ENCODE measurements around the gene PYDC1.

DNA sequence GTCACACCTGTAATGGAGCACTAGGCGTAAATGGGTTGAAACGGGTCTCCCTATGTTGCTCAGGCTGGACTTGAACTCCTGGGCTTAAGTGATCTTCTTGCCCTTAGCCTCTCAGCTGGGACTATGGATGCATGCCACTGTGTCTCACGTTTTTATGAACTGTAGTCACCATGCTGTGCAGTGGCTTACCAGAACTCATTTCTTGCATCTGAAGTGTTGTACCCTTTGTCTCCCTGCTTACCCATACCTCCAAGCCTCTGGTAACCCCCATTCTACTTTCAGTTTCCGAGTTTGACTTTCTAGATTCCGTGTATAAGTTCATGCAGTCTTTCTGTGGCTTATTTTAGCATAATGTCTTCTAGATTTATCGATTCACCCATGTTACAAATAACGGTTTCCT, 22.0 kb downstream of the PYDC1 start:
- TF ChIP-seq, protein P1, sequence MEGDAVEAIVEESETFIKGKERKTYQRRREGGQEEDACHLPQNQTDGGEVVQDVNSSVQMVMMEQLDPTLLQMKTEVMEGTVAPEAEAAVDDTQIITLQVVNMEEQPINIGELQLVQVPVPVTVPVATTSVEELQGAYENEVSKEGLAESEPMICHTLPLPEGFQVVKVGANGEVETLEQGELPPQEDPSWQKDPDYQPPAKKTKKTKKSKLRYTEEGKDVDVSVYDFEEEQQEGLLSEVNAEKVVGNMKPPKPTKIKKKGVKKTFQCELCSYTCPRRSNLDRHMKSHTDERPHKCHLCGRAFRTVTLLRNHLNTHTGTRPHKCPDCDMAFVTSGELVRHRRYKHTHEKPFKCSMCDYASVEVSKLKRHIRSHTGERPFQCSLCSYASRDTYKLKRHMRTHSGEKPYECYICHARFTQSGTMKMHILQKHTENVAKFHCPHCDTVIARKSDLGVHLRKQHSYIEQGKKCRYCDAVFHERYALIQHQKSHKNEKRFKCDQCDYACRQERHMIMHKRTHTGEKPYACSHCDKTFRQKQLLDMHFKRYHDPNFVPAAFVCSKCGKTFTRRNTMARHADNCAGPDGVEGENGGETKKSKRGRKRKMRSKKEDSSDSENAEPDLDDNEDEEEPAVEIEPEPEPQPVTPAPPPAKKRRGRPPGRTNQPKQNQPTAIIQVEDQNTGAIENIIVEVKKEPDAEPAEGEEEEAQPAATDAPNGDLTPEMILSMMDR (IDR thresholded peaks at IDR 0.05; ENCODE audit: borderline replicate concordance, extremely low read depth, low read length, poor library complexity, severe bottlenecking) = no peak
- TF ChIP-seq EZH2 (IDR thresholded peaks at IDR 0.05; ENCODE audit: borderline replicate concordance, low read depth, low read length, severe bottlenecking) = no peak

Measured in DND-41 (cell line).